Activated naive CD8-positive, alpha-beta T cell treated with anti-CD3 and anti-CD28 coated beads, Interleukin-2, amount 10 ng/mL, durations not matched to agents 7 days and 5 days (primary cell): ENCODE measurements around the gene PYM1. TPM values are rescaled to one million over a fixed set of nuclear protein-coding genes. Genes with fewer than 3 reads are reported as not detected.

Source experiments
- ATAC-seq: fragments of 150-1000 bp; cut with Tn5 transposase; one replicate; pipeline ENCODE4 v1.10.0; 2021; ENCODE audit warnings: low read depth, moderate library complexity
- POLR2A ChIA-PET: fragments of 350-600 bp; sonication (Branson Sonifier 250); formaldehyde crosslinking; loops from one replicate; lab custom pipeline; 2021; ENCODE audit warnings: antibody characterized with exemption; lab: Charles Lee
- DNase-seq: peaks from one replicate; pipeline ENCODE4 v3.0.0; 2021
- H3K27ac Mint-ChIP-seq: one replicate; pipeline ENCODE4 v1.8.0; 2022; ENCODE audit warnings: mild to moderate bottlenecking, mixed read lengths
- H3K27me3 Mint-ChIP-seq: one replicate; pipeline ENCODE4 v1.8.0; 2022; ENCODE audit warnings: mild to moderate bottlenecking, moderate library complexity, mixed read lengths
- H3K36me3 Mint-ChIP-seq: one replicate; pipeline ENCODE4 v1.8.0; 2021; ENCODE audit warnings: mild to moderate bottlenecking, mixed read lengths
- H3K4me1 Mint-ChIP-seq: one replicate; pipeline ENCODE4 v1.8.0; 2021; ENCODE audit warnings: mixed read lengths
- H3K4me3 Mint-ChIP-seq: one replicate; pipeline ENCODE4 v1.8.0; 2022; ENCODE audit warnings: mild to moderate bottlenecking, moderate library complexity, mixed read lengths
- H3K9me3 Mint-ChIP-seq: one replicate; pipeline ENCODE4 v1.8.0; 2021; ENCODE audit warnings: mixed read lengths
- total RNA-seq, 2 experiments: library from RNA; stranded (reverse); gene quantifications; one replicate each; pipeline ENCODE4 v1.2.3, GENCODE V29; 2021

The PYM1 gene
- 10 to 100 TPM; 48.3 to 48.7 TPM for total RNA-seq

- Mint-ChIP-seq H3K27me3 (no peaks in the 10 kb centered on the region), H3K27ac (peak within 1 kb of the TSS; percentile 98), H3K4me1 (peaks cover 37% of the 10 kb centered on the region), H3K9me3 (no peaks in the 10 kb centered on the region), H3K4me3 (peak within 1 kb of the TSS; percentile 98), H3K36me3 (peaks cover 33% of the 10 kb centered on the region)
- POLR2A ChIA-PET, result interaction anchor here (0.6 to 7.4 kb wide), 22 partner anchors 8 to 1829 kb away, joined by 3 to 77 read pairs (median 7); partner anchors contain the start of genes DNAJC14, GDF11, MYL6B and ORMDL2
- DNase-seq (peak; percentile 81), ATAC-seq (peak; percentile 40)
Measured at GRCh38 chr12:55927588-55928502, at the start of gene PYM1. Gene PYM1, minus strand, starts transcription at chr12:55927894. Its CDS starts 133 bp downstream, at chr12:55927761.

- ATAC-seq (peak; percentile 11), DNase-seq (no peak)
- no peaks in the 10 kb centered on the region for H3K27me3 Mint-ChIP-seq
- H3K4me1 Mint-ChIP-seq, result peaks cover 19% of the 10 kb centered on the region
- H3K9me3 Mint-ChIP-seq, result no peaks in the 10 kb centered on the region
- H3K36me3 Mint-ChIP-seq, result peaks cover 7% of the 10 kb centered on the region
- no peak overlapping the region for H3K4me3 Mint-ChIP-seq
- POLR2A ChIA-PET, result interaction anchor here (0.5 to 3.1 kb wide), 40 partner anchors 9 to 1476 kb away, joined by 3 to 43 read pairs (median 4); partner anchors contain the start of genes CD63, DGKA, DNAJC14 and ESYT1
- H3K27ac Mint-ChIP-seq, result no peak overlapping the region
Measured at GRCh38 chr12:55974308-55974730, 46.6 kb upstream of the PYM1 start.

- peaks cover 17% of the 10 kb centered on the region for H3K4me1 Mint-ChIP-seq
- peak; percentile 90 for DNase-seq
- H3K27ac Mint-ChIP-seq, result no peak within 1 kb of the TSS
- H3K27me3 Mint-ChIP-seq, result no peaks in the 10 kb centered on the region
- peak; percentile 95 for ATAC-seq
- POLR2A ChIA-PET, result interaction anchor here (0.5 to 3.1 kb wide), 39 partner anchors 10 to 1476 kb away, joined by 3 to 43 read pairs (median 4); partner anchors contain the start of genes CD63, DGKA, DNAJC14 and ESYT1
- H3K36me3 Mint-ChIP-seq, result peaks cover 7% of the 10 kb centered on the region
- no peak within 1 kb of the TSS for H3K4me3 Mint-ChIP-seq
- no peaks in the 10 kb centered on the region for H3K9me3 Mint-ChIP-seq
Measured at GRCh38 chr12:55973599-55974307, 46.1 kb upstream of the PYM1 start, which contains the start of gene RAB5B. Gene RAB5B, plus strand, starts transcription at chr12:55974078. Its CDS starts 12,883 bp downstream, at chr12:55986961.

GRCh38 chr12:55972911-55973598, 45.4 kb upstream of the PYM1 start:
- Mint-ChIP-seq H3K27me3 (no peaks in the 10 kb centered on the region), H3K4me1 (peaks cover 20% of the 10 kb centered on the region), H3K4me3 (no peak overlapping the region), H3K36me3 (peaks cover 5% of the 10 kb centered on the region), H3K9me3 (no peaks in the 10 kb centered on the region), H3K27ac (no peak overlapping the region)
- POLR2A ChIA-PET, result interaction anchor here (0.5 to 3.1 kb wide), 26 partner anchors 11 to 243 kb away, joined by 3 to 43 read pairs (median 8); partner anchors contain the start of genes CD63, DGKA, DNAJC14 and ESYT1
- DNase-seq (no peak), ATAC-seq (no peak)

- ATAC-seq (no peak), DNase-seq (no peak)
- POLR2A ChIA-PET, result interaction anchor here (2.9 kb wide), 1 partner anchor 24 kb away, joined by 16 read pairs; the partner anchor contains the start of gene SUOX
- Mint-ChIP-seq H3K27ac (peak overlapping the region; percentile 4), H3K27me3 (no peaks in the 10 kb centered on the region), H3K4me3 (no peak overlapping the region), H3K9me3 (no peaks in the 10 kb centered on the region), H3K36me3 (peaks cover 10% of the 10 kb centered on the region), H3K4me1 (peaks cover 26% of the 10 kb centered on the region)
Measured at GRCh38 chr12:55972456-55972855, 44.8 kb upstream of the PYM1 start.

GRCh38 chr12:55972042-55972441, 44.3 kb upstream of the PYM1 start:
- no peak for ATAC-seq
- H3K27ac Mint-ChIP-seq, result peak overlapping the region; percentile 4
- DNase-seq, result no peak
- H3K27me3 Mint-ChIP-seq, result no peaks in the 10 kb centered on the region
- H3K4me3 Mint-ChIP-seq, result no peak overlapping the region
- peaks cover 27% of the 10 kb centered on the region for H3K4me1 Mint-ChIP-seq
- POLR2A ChIA-PET, result interaction anchor here (2.9 kb wide), 1 partner anchor 25 kb away, joined by 16 read pairs; the partner anchor contains the start of gene SUOX
- H3K36me3 Mint-ChIP-seq, result peaks cover 10% of the 10 kb centered on the region
- H3K9me3 Mint-ChIP-seq, result no peaks in the 10 kb centered on the region

- no peak overlapping the region for H3K4me3 Mint-ChIP-seq
- H3K36me3 Mint-ChIP-seq, result peaks cover 10% of the 10 kb centered on the region
- POLR2A ChIA-PET, result interaction anchor here (0.6 kb wide), 1 partner anchor 239 kb away, joined by 5 read pairs; no protein-coding TSS in a partner anchor
- DNase-seq (no peak), ATAC-seq (no peak)
- H3K27me3 Mint-ChIP-seq, result no peaks in the 10 kb centered on the region
- peaks cover 28% of the 10 kb centered on the region for H3K4me1 Mint-ChIP-seq
- H3K9me3 Mint-ChIP-seq, result no peaks in the 10 kb centered on the region
- H3K27ac Mint-ChIP-seq, result no peak overlapping the region
Measured at GRCh38 chr12:55970775-55971174, 43.1 kb upstream of the PYM1 start.

GRCh38 chr12:55969356-55969755, 41.7 kb upstream of the PYM1 start:
- Mint-ChIP-seq H3K27me3 (no peaks in the 10 kb centered on the region), H3K4me1 (peaks cover 30% of the 10 kb centered on the region), H3K27ac (no peak overlapping the region), H3K36me3 (peaks cover 10% of the 10 kb centered on the region), H3K4me3 (no peak overlapping the region), H3K9me3 (no peaks in the 10 kb centered on the region)
- POLR2A ChIA-PET, result interaction anchor here (1.1 to 2.8 kb wide), 3 partner anchors 13 to 139 kb away, joined by 3 to 21 read pairs (median 7); no protein-coding TSS in a partner anchor
- ATAC-seq (no peak), DNase-seq (no peak)

GRCh38 chr12:55966408-55967281, 39.0 kb upstream of the PYM1 start, which contains the start of gene CDK2:
Gene CDK2, plus strand, starts transcription at chr12:55966830. Its CDS starts 179 bp downstream, at chr12:55967009.
- Mint-ChIP-seq H3K4me3 (peak within 1 kb of the TSS; percentile 99), H3K9me3 (no peaks in the 10 kb centered on the region), H3K36me3 (peaks cover 10% of the 10 kb centered on the region), H3K27me3 (no peaks in the 10 kb centered on the region), H3K4me1 (peaks cover 28% of the 10 kb centered on the region), H3K27ac (peak within 1 kb of the TSS; percentile 93)
- ATAC-seq, result peak; percentile 94
- peak; percentile 95 for DNase-seq
- POLR2A ChIA-PET, result interaction anchor here (1.0 to 2.8 kb wide), 3 partner anchors 10 to 17 kb away, joined by 3 to 21 read pairs (median 4); no protein-coding TSS in a partner anchor

- H3K27ac Mint-ChIP-seq, result peak within 1 kb of the TSS; percentile 93
- H3K36me3 Mint-ChIP-seq, result peaks cover 8% of the 10 kb centered on the region
- POLR2A ChIA-PET, result no interaction called here
- peak within 1 kb of the TSS; percentile 99 for H3K4me3 Mint-ChIP-seq
- H3K4me1 Mint-ChIP-seq, result peaks cover 27% of the 10 kb centered on the region
- ATAC-seq, result no peak
- DNase-seq, result no peak
- no peaks in the 10 kb centered on the region for H3K27me3 Mint-ChIP-seq
- no peaks in the 10 kb centered on the region for H3K9me3 Mint-ChIP-seq
Measured at GRCh38 chr12:55965941-55966407, 38.3 kb upstream of the PYM1 start, which contains the start of gene PMEL. Gene PMEL, minus strand, starts transcription at chr12:55966042. Its CDS starts 31 bp downstream, at chr12:55966011.

- POLR2A ChIA-PET, result interaction anchor here (1.0 kb wide), 1 partner anchor 8 kb away, joined by 3 read pairs; no protein-coding TSS in a partner anchor
- Mint-ChIP-seq H3K4me3 (no peak overlapping the region), H3K27me3 (no peaks in the 10 kb centered on the region), H3K36me3 (peaks cover 7% of the 10 kb centered on the region), H3K27ac (no peak overlapping the region), H3K9me3 (no peaks in the 10 kb centered on the region), H3K4me1 (peaks cover 24% of the 10 kb centered on the region)
- DNase-seq (no peak), ATAC-seq (no peak)
Measured at GRCh38 chr12:55965240-55965639, 37.5 kb upstream of the PYM1 start.
